ENCODE results near the gene HNRNPLL. TPM values are rescaled to one million over a fixed set of nuclear protein-coding genes. Genes with fewer than 3 reads are reported as not detected.
"Not testable (repeated sequence)": the region's sequence is repeated elsewhere in the genome, so short reads cannot be mapped to it uniquely, and the experiment has no call there.

Gene HNRNPLL
- total RNA-seq, 2 donors from 2014 or later, result 54.6 to 55.6 TPM

DNA sequence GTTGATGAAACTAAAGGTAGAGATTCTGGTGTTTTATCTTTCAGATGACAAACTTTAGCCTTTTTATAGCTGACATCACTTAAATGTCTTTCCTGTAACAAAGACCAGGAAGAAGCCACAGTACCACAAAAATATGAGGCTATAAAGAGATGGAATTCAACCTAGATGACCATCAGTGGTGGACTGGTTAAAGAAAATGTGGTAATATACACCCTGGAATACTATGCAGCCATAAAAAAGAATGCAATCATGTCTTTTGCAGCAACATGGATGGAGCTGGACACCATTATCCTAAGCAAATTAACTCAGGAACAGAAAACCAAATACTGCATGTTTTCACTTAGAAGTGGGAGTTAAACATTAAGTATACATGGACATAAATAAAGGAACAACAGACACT, 18.3 kb upstream of the HNRNPLL start:
- DNase-seq (ENCODE audit: low spot score), result no peak
- intact Hi-C loops (cut with DNase I), result no loop called here

DNA sequence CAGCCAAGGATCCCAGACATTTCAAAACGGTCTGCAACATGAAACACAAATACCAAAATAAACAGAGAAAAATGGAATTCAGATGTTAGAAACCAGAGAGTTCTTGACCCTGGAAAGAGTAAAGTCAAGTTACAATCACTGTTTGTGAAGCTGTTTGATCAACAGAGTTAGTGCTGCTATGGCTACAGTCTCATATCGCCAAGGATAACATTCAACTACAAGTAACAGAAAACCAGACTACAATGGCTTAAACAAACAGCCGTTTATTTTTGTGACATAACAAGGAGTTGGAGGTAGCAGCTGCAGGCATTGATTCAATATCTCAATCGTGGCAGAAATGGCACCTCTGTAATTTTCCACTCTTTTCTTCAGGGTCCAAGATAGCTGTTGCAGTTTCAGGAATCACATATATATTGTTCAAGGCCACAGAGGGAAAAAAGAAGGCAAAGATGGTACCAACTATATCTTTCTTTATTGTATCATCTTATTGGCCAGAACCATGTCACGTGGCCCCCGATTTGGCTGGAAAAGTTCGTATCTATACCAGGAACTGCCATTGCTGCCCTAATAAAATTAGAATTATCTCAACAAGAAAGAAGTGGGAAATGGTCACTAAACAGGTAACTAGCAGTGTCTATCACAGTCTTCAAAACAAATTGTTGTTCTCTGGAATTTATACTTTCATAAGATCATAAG, 17.7 kb upstream of the HNRNPLL start:
- no peak for DNase-seq (ENCODE audit: low spot score)
- intact Hi-C loops (cut with DNase I), result no loop called here

DNA sequence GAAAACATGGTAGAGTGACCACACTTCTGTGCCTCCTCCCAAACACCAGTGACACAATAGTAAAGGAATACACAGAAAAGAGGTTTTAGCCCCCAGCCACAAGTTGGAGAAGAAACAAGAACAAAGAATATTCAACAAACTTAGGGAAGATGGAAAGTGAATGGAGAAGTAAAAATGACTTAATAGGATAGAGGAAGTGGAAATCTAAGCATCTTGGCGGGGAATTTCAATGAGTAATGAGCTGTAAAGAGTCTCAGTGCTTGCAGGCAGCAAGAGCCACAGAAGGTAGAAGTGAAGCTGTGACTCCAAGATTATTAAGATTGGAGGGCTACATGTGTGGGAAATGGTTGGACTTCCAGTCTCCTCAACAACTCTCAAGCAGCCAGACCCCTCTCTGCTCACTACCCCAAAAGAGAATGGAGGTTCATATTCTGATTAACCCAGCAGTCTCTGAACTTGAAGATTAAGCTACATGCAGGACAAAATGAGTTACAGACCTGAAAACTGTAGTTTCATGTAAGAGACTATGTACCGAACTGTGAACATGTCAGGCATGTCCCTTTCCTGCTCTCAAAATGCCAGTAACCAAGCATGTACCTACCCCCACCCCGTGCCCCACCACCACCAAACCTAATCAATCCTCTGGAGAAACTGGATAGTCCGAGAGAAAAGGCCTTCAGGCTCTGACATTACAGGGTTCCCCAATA, 16.9 kb upstream of the HNRNPLL start:
- intact Hi-C loops (cut with DNase I), result loop anchor here in 1 of 2 donors (10.0 kb wide), 1 partner anchor 45 kb away; the partner anchor contains the start of gene GALM

DNA sequence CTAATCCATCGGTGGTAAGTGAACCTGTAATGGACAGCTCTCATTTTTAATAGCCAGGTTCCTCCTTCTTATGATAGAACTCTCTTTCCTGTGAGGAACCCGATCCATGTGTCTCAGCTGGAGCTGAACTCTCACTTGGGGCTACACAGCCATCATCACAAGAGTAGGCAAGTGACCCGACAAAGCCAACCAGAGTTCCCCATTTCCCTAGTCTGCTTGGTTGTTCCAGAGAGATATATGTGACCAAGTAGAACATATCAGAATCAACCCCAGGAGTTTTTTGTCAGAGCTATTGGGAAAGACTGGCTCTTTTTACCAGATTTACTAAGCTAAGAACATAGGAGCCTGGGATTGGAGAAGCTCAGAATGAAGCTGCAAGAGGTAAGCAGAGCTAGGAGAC, 14.6 kb upstream of the HNRNPLL start:
- DNase-seq (ENCODE audit: low spot score), result no peak
- intact Hi-C loops (cut with DNase I), result loop anchor here in 1 of 2 donors (10.0 kb wide), 1 partner anchor 48 kb away; the partner anchor contains the start of gene GALM

More for the DNA sequence above, 16.9 kb upstream of the HNRNPLL start:
- DNase-seq (ENCODE audit: low spot score), result no peak

DNA sequence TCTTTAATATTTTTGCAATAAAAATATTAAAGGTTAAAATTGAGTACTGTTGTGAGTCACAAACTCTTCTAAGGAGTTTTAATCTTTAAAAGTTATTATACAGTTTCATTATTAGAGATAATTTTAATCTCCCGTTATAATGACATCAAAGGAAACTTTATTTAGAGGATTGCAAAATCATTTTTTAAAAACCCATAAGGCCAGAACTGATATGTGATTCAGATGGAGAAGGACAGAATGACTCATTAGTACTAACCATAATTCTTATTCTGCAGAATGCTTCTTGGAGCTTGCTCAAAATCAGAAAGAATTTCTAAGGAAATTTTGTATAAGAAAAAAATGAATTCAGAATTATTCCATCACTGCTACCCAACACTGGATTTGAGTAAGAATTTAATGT, 12.5 kb upstream of the HNRNPLL start:
- intact Hi-C loops (cut with DNase I), result loop anchor here in 1 of 2 donors (10.0 kb wide), 1 partner anchor 50 kb away; the partner anchor contains the start of gene GALM
- no peak for DNase-seq (ENCODE audit: low spot score)

DNA sequence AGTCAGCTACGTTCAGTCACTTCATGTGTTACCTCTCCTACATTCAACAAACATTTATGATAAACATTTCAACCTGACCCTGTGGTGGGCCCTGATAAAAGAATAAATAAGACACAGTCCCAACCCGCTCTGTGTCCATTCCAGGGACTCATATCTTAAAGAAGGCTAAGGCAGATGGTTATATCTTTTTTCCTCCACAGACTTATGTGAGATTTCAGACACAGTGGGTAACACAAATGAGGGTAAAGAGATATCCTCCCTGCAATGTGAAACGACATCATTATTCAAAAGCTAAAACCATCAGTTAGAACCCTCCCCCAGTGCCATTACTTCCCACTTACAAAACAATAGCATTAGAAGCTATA, 11.1 kb upstream of the HNRNPLL start:
- intact Hi-C loops (cut with DNase I), result loop anchor here in 1 of 2 donors (10.0 kb wide), 1 partner anchor 51 kb away; the partner anchor contains the start of gene GALM
- no peak for DNase-seq (ENCODE audit: low spot score)

DNA sequence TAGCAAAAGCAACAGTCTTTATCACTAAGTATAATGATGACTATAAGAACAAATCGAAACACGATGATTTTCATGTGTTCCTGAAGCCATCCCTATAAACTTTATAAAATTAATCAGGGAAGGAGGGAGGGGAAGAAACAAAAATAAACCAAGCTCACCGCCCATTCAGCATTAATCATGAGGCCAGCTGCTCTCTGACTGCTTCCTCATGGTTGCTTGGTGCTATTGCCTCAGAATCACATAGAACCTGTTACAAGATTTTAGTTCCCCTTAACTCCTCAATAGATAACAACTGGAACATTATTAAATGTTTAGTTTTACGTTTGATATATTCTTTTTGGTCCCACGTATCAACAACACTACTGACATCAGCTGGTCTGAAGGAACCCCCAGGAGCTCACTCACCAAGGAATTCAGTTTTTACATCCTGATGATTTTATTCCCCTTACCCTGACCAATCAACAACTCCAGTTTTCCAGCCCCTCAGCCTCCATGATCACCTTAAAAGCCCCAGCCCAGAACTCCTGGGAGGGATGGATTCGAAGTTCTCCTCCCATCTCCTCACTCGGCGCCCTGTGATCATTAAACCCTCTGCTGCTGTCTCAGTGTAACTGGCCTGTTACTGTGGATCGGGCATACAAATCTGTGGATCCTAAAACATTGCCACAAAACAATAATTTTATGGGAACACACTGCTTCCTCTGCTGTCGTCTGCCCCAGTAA, 10.6 kb upstream of the HNRNPLL start:
- DNase-seq (ENCODE audit: low spot score), result no peak
- intact Hi-C loops (cut with DNase I), result loop anchor here in 1 of 2 donors (10.0 kb wide), 1 partner anchor 52 kb away; the partner anchor contains the start of gene GALM

DNA sequence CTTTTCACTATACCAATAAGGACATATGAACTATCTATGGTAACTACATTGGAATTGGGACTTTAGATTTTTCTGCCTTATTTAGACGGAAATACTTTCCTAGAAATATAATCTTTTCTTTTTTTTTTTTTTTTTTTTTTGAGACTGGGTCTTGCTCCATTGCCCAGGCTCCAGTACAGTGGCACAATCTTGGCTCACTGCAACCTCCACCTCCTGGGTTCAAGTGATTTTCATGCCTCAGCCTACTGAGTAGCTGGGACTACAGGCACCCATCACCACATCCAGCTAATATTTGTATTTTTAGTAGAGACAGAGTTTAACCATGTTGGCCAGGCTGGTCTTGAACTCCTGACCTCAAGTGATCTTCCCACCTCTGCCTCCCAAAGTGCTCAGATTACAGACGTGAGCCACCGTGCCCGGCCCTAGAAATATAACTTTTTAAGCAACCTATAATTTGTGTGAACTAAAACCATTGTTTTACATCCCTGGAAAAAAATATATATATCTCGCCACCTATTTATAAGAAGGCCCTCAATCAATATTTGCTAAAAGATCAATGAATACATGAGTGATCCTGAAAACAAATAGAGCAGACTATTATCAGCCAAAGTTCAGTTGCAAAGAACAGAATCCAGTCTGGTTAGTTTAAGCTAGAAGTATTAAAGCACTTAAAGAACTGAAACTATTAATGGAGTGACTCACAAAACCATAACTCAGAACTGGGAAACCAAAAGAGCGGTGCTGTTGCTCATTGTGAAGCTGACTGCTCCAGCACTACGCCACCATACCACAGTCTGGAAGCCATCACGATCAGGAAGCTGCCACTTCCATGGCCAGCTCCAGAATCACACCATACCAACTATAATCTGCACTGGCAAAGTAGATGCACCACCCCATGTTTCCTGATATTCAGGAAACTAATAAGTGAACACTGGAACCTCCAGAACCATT, 8.4 kb upstream of the HNRNPLL start:
- intact Hi-C loops (cut with DNase I), result loop anchor here in 1 of 2 donors (10.0 kb wide), 1 partner anchor 54 kb away; the partner anchor contains the start of gene GALM
- DNase-seq (ENCODE audit: low spot score), result no peak

DNA sequence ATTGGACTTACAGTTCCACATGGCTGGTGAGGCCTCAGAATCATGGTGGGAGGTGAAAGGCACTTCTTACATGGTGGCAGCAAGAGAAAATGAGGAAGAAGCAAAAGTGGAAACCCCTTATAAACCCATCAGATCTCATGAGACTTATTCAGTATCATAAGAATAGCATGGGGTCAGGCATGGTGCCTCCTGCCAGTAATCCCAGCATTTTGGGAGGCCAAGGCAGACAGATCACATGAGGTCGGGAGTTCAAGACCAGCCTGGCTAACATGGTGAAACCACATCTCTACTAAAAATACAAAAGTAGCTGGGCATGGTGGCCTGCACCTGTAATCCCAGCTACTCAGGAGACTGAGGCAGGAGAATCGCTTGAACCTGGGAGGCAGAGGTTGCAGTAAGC, 6.5 kb upstream of the HNRNPLL start:
- intact Hi-C loops (cut with DNase I); DNase-seq (ENCODE audit: low spot score): not testable (repeated sequence)

DNA sequence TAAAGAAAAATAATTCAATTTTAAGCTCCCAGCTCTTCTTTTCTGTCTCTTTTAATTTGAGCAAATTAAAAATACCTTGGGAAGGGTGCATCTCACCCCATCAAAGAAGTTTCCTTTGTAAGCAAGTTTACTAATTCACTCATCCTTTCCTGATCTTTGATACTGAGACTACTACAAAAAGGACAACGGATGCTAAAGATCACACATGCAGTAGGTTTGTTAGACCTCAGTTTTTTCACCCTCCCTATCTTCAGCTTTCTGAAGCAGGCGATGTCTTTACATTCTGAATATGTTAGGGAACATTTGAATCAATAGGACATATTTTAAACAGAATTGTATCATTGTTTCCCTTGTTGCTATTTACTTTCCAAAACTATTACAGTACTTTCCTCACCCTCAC, 6.0 kb upstream of the HNRNPLL start:
- DNase-seq (ENCODE audit: low spot score), result no peak
- intact Hi-C loops (cut with DNase I), result no loop called here

DNA sequence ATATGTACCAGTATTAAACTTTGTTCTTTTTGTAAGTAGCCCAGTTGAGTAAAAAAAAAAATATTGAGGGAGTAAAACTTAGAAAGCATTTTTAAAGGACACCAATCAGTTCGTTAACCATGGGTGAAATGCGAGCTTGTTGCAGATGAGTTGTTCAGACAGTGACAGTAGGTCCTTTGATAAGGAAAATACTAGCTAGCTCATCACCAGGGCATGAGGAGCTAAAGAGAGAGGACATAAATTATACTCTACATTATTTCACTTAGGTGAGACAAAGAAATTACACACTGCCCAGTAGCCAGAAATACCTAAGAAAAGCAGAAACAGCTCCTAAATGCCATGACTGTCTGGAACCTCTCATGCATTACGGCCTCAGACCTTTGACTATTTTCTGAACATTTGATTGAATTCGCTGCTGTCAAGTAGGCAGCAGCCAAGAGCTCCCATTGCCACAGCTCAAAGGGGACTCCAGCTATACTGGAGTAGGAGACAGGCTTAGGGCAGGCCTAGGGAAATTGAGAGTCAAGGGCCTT, 2.6 kb upstream of the HNRNPLL start:
- intact Hi-C loops (cut with DNase I), result no loop called here
- no peak for DNase-seq (ENCODE audit: low spot score)

DNA sequence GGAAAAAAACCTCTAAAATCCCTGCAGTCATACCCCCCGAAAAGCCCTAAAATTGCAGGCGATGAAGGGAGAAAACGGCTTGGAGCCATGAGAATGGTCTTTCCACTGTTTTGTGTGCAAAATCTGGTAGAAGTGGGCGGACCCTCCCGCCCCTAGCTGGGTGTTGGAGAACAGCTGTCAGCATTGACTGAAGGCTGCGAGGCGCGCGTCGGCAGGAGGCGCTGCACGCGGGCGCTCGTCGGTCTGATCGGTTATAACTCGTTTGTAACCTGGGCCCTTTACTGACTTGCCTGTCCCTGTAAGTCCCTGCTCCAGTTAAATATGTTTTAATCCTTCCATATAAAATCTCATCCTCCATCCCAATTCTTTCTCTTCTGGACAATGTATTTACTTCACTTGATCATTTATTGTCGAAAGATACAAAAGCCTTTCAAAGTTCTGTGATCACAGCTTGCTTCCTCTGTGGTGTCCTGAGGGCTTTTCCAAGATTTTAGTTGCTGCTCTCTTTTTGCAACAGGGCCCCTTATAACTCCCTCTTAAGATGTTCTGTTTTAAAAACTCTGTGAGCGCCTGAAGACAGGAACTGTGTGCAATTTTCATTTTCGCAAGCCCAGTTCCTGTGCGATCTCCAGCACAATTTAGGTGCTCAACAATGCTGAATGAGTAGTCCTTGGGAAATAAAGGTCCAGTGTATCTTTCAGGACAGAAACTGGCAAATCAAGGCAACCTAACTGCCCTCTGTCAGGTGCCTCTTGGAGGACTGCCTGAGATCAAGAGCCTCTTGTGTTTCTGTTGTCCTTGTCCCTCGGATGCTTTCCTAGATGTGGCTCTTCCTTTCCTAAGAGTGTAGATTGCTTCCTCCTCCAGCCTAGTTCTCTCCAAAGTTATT, 918 bp upstream of the HNRNPLL start:
- intact Hi-C loops (cut with DNase I), result no loop called here
- peak; percentile 95 for DNase-seq (ENCODE audit: low spot score)

DNA sequence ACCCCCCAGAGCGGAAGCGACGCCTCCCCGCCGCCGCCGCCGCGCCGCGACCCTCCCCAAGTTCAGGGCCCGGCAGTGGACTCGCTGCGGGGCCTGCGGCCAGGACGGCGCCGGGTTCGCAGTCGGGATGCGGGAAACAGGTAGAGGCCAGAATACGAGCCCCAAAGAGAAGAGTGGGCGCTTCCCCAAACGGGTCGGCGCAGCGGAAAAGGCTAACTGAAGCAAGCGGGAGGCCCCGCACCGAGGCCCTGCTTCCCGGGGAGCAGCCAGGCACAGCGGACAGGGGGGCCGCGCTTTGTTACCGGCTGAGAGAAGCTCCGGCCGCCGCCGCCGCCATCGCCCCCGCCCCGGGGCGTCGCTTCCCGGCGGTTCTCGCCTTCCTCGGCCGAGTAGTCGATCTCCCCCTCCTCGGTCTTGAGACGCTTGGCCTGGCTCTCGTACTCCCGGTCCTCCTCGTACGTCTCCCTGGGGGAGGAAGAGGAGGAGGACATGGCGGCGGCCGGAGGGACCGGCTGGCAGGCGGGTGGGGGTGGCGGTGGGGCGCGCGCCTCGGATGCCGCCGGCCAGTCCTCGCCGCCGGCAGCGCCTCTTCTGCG, 494 bp downstream of the HNRNPLL start:
- intact Hi-C loops (cut with DNase I), result no loop called here
- peak; percentile 86 for DNase-seq (ENCODE audit: low spot score)

DNA sequence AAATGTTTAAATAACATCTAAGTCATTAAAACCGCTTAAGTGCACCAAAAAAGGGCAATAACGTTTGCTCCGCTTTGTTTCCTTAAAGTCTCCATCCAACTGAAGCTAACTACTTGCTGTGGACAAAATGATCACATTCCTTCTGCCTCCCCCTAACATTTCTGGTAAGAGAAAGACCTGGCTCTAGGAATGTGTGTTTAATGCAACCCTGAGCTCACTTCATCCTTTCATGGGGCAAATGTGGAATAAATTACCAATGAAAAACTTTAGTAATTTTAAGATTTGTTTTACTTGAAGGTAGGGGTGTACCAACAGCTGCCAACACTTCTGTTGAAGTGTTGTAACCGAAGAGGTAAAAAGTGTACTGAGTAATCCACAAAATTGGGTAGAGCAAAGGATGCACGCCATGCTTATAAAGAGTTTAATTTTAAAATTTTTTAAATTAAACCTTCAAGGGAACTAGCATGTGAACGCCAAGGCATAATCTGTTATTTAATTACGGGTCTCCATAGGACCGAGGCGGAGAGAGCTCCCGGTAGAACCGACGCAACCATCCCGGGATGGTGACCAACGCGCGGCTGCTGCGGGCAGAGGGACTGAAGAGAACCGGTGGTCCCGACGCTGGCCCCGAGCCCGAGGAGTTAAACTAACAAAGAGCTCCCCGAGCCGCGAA, 1.1 kb downstream of the HNRNPLL start:
- DNase-seq (ENCODE audit: low spot score), result peak; percentile 84
- intact Hi-C loops (cut with DNase I), result no loop called here

DNA sequence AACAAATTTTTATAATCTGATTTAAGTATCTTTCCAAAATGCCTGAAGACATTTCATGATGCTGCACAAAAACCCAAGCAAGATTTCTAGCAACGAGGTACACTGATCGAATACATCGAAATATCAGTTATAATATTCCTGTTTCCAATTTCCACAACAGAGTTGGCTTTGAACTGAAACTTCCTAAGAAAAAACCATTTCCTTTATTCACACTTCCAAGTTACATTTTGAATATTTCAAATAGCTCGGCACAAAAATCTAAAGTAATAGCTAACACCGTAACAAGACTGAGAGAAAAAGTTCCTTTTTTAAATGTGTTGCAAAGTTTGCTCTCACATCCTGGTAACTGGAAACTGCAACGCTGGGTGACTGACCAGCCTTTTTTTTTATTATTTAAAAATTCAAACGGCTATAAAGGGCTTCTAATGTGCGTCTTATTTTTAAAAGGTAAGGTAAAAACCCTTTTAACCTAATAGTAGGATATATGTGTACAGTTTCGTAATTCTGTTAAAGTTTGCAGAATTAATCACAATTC, 1.7 kb downstream of the HNRNPLL start:
- no peak for DNase-seq (ENCODE audit: low spot score)
- intact Hi-C loops (cut with DNase I), result no loop called here

DNA sequence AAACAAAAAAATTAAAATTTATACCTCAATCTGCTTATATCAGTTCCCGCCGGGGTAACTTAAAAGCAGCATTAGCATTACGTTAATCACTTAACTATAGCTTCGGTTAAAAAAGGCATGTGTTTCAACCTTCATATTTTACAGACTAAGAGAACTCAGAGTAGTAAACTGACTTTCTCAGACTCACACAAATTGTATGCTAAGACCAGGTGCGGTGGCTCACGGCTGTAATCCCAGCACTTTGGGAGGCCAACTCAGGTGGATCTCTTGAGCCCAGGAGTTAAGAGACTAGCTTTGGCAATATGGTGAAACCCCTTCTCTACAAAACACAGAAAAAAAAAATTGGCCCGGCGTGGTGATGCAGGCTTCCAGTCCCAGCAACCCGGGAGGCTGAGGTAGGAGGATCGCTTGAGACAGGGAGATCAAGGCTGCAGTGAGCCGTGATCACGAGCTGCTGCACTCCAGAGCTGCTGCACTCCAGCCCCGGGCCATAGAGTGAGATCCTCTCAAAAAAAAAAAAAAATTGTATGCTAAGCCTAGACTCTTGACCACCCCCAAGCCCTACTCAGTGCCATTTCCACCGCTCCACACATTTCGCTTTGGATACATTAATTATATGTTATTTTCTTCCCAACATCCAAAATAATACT, 2.4 kb downstream of the HNRNPLL start:
- intact Hi-C loops (cut with DNase I), result no loop called here
- DNase-seq (ENCODE audit: low spot score), result no peak
